K562 (cell line): ENCODE data around the gene GATA6. TPM values are rescaled to one million over a fixed set of nuclear protein-coding genes. Genes with fewer than 3 reads are reported as not detected.

Experiments
- ATAC-seq: fragments of 200-7000 bp; cut with Tn5 transposase; 3 replicates; pipeline ENCODE4 v1.9.1; 2020; ENCODE audit warnings: moderate library complexity
- BruUV-seq: library from RNA; stranded (reverse); fragments of 400-500 nt; replicated peaks from 2 replicates; lab custom pipeline; 2021; lab: Mats Ljungman, UMichigan
- CTCF ChIA-PET: fragments of 300-600 bp; formaldehyde crosslinking; extraction: SDS; loops from one replicate; lab custom pipeline; 2021; ENCODE audit warnings: low intra/inter-chr PET ratio; lab: Yijun Ruan, JAX
- POLR2A ChIA-PET: fragments of 300-600, 350-650 bp; sonication (Branson Sonifier 250); formaldehyde crosslinking; extraction: SDS; loops from one replicate; lab custom pipeline; 2021; ENCODE audit warnings: antibody characterized with exemption, inconsistent platforms; lab: Yijun Ruan, JAX
- DNase-seq, 4 experiments: peaks; one replicate each; pipeline versions ENCODE4 v3.0.0 to v3.0.0-alpha.2; 2011 to 2018; ENCODE audit warnings: low spot score in 3 of 4, mixed read lengths in 3 of 4; ENCODE audit errors: extremely low read depth in 1 of 4
- FAIRE-seq: peaks from 2 replicates; lab custom pipeline; 2011; peaks lifted over from hg19 to GRCh38; lab: Jason Lieb, UNC
- H2AFZ ChIP-seq: 2 replicates; pipeline ENCODE4 v1.6.0; 2011; ENCODE audit warnings: low read depth, low read length, control low read depth, inconsistent platforms
- H3K27ac ChIP-seq: fragments of 200-600 bp; 3 replicates; pipeline ENCODE4 v1.8.0; 2011; ENCODE audit warnings: low read depth, mild to moderate bottlenecking, control low read depth, inconsistent platforms, low read length, moderate library complexity, mixed read lengths; ENCODE audit errors: extremely low read depth
- H3K27me3 ChIP-seq, 2 experiments: fragments of 300-600 bp in 1 of 2; 2 replicates in 1 of 2; 3 replicates in 1 of 2; pipeline versions ENCODE4 v1.6.0 to v1.8.0; 2011; ENCODE audit warnings: inconsistent platforms in 2 of 2, low read length in 2 of 2, mild to moderate bottlenecking in 1 of 2, mixed read lengths in 1 of 2, moderate library complexity in 1 of 2; ENCODE audit not compliant: control insufficient read depth in 2 of 2, insufficient read depth in 2 of 2
- H3K36me3 ChIP-seq: fragments of 300-600 bp; 3 replicates; pipeline ENCODE4 v1.8.0; 2011; ENCODE audit warnings: mild to moderate bottlenecking, low read length, inconsistent platforms; ENCODE audit not compliant: control insufficient read depth, insufficient read depth
- H3K4me1 ChIP-seq, 2 experiments: fragments of 200-600 bp in 1 of 2; replicated peaks in 1 of 2; 2 replicates in 1 of 2; 3 replicates in 1 of 2; pipeline versions ENCODE4 v1.5.1 to v1.8.0; 2011; ENCODE audit warnings: inconsistent platforms in 2 of 2, low read length in 2 of 2, mild to moderate bottlenecking in 1 of 2, mixed read lengths in 1 of 2, moderate library complexity in 1 of 2; ENCODE audit not compliant: control insufficient read depth in 2 of 2, insufficient read depth in 2 of 2
- H3K4me2 ChIP-seq: 2 replicates; pipeline ENCODE4 v1.6.1; 2011; ENCODE audit warnings: low read length, control low read depth, inconsistent platforms, mixed read lengths; ENCODE audit not compliant: insufficient read depth
- H3K4me3 ChIP-seq: fragments of 200-600 bp; sonication (generic), shearing (Covaris generic); 2 replicates; pipeline ENCODE4 v1.5.1; 2016; ENCODE audit warnings: control low read depth, inconsistent platforms
- H3K79me2 ChIP-seq: fragments of 200-600 bp; 3 replicates; pipeline ENCODE4 v1.8.0; 2011; ENCODE audit warnings: low read length, inconsistent platforms; ENCODE audit not compliant: control insufficient read depth, insufficient read depth
- H3K9ac ChIP-seq, 2 experiments: 2 replicates each; pipeline versions ENCODE4 v1.6.0 to v1.6.1; 2011; ENCODE audit warnings: low read depth in 2 of 2, low read length in 2 of 2, control low read depth in 1 of 2, inconsistent platforms in 1 of 2, mild to moderate bottlenecking in 1 of 2, mixed read lengths in 1 of 2; ENCODE audit not compliant: insufficient read depth in 1 of 2
- H3K9me1 ChIP-seq: one replicate; pipeline ENCODE4 v1.6.0; 2011; ENCODE audit warnings: inconsistent platforms, mild to moderate bottlenecking, low read length, moderate library complexity; ENCODE audit not compliant: control insufficient read depth, insufficient read depth
- H3K9me3 ChIP-seq: replicated peaks from 2 replicates; pipeline ENCODE4 v1.5.1; 2011; ENCODE audit warnings: low read depth, low read length, inconsistent platforms; ENCODE audit not compliant: control insufficient read depth, insufficient read depth
- H4K20me1 ChIP-seq: replicated peaks from 2 replicates; pipeline ENCODE4 v1.6.1; 2011; ENCODE audit warnings: low read length, inconsistent platforms, mixed read lengths; ENCODE audit not compliant: control insufficient read depth, insufficient read depth
- CEBPG ChIP-seq, 3 experiments: fragments of 200-800 bp in 1 of 3; sonication (Bioruptor generic) in 1 of 3; sonication (generic) in 1 of 3; formaldehyde crosslinking in 1 of 3; IDR thresholded peaks in 2 of 3; conservative IDR thresholded peaks in 1 of 3; 2 replicates each; pipeline versions ENCODE4 v1.6.1 to v1.8.0; 2016 to 2022; ENCODE audit warnings: missing compliant biosample characterization in 2 of 3, missing genetic modification characterization in 2 of 3, mild to moderate bottlenecking in 1 of 3, missing genetic modification reagents in 1 of 3
- HMG20A ChIP-seq: fragments of 450-650 bp; formaldehyde crosslinking; conservative IDR thresholded peaks from 2 replicates; pipeline ENCODE4 v1.4.0; 2020; ENCODE audit warnings: mild to moderate bottlenecking, mixed read lengths
- L3MBTL2 ChIP-seq: fragments of 450-650 bp; IDR thresholded peaks from 2 replicates; pipeline ENCODE4 v1.6.1; 2016; ENCODE audit warnings: mild to moderate bottlenecking, moderate library complexity
- SAFB ChIP-seq: fragments of 200-400 bp; formaldehyde crosslinking; IDR thresholded peaks from 2 replicates; pipeline ENCODE4 v1.6.1; 2017; ENCODE audit warnings: low read depth, low read length, borderline replicate concordance
- ZNF436 ChIP-seq: fragments of 250-450, 450-650 bp; sonication (Bioruptor Pico); formaldehyde crosslinking; IDR thresholded peaks from 2 replicates; pipeline ENCODE4 v1.7.0; 2020; ENCODE audit warnings: mild to moderate bottlenecking
- ZNF707 ChIP-seq: fragments of 250-450 bp; sonication (Bioruptor Pico); conservative IDR thresholded peaks from 2 replicates; pipeline ENCODE4 v1.8.0; 2022; ENCODE audit warnings: inconsistent platforms, mild to moderate bottlenecking, moderate library complexity
- WGBS: fragments of 100-300 bp; shearing (Covaris generic); methylation state at CpG from one replicate; pipeline ENCODE4 v1.1.6; 2016; ENCODE audit warnings: low coverage, mixed read lengths; ENCODE audit not compliant: insufficient coverage; ENCODE audit errors: missing lambda C conversion rate; 5-methylcytosine and 5-hydroxymethylcytosine counted together
- in situ Hi-C: fragments of 300-500 bp; cut with MboI; formaldehyde crosslinking; loops from 4 replicates; pipeline ENCODE4 v1.15.0; 2018; ENCODE audit warnings: inconsistent platforms, mixed read lengths
- intact Hi-C: fragments of 100-400 bp; cut with micrococcal nuclease; formaldehyde crosslinking; loops from 2 replicates; pipeline ENCODE4 v1.14.2; 2022
- polyA plus RNA-seq, 8 experiments: library from polyadenylated mRNA; depleted of rRNA in 4 of 8; stranded (reverse) in 5 of 8; unstranded in 3 of 8; fragments of >200 nt; fragmentation: Nextera tagmentation in 2 of 8; fragmentation: Illumina TruSeq in 1 of 8; extraction: Ambion mirVana in 2 of 8; extraction: Trizol in 1 of 8; gene quantifications; 2 replicates each; pipeline versions ENCODE4 v1.2.1 to v1.2.3, GENCODE V29; 2011 to 2014; ENCODE audit warnings: inconsistent platforms in 1 of 8, missing spikeins in 1 of 8
- total RNA-seq, 7 experiments: library from RNA; depleted of rRNA in 6 of 7; stranded (reverse); fragments of >200 nt in 6 of 7; fragmentation: Illumina TruSeq in 2 of 7; extraction: Trizol in 2 of 7; gene quantifications; 2 replicates each; pipeline versions ENCODE4 v1.2.1 to v1.2.3, GENCODE V29; 2011 to 2021; ENCODE audit warnings: low replicate concordance in 1 of 7
- TF ChIP-seq, protein P1 (sequence below): sonication (generic); formaldehyde crosslinking; IDR thresholded peaks from 2 replicates; pipeline ENCODE4 v1.8.0; 2022; ENCODE audit warnings: missing genetic modification reagents, mild to moderate bottlenecking, borderline replicate concordance
- TF ChIP-seq, protein P2 (sequence below), 2 experiments: fragments of 450-650 bp in 1 of 2; sonication (generic) in 1 of 2; formaldehyde crosslinking in 1 of 2; IDR thresholded peaks in 1 of 2; conservative IDR thresholded peaks in 1 of 2; 2 replicates each; pipeline versions ENCODE4 v1.6.1 to v1.8.1; 2016 to 2023; ENCODE audit warnings: mild to moderate bottlenecking in 2 of 2, moderate library complexity in 2 of 2, inconsistent platforms in 1 of 2, missing genetic modification reagents in 1 of 2
- TF ChIP-seq, protein P3 (sequence below), 2 experiments: IDR thresholded peaks in 1 of 2; conservative IDR thresholded peaks in 1 of 2; 2 replicates each; pipeline ENCODE4 v1.6.1; 2016; ENCODE audit warnings: low read depth in 2 of 2, mild to moderate bottlenecking in 1 of 2, missing compliant biosample characterization in 1 of 2, missing genetic modification characterization in 1 of 2, moderate library complexity in 1 of 2

The GATA6 gene
- total and polyA plus RNA-seq, 9 of the 15 experiments (the other 6 are each of a cell fraction or from before 2014, with no cell fraction given), result 0.01 to 0.24 (median 0.16) TPM; not detected in 5

DNA sequence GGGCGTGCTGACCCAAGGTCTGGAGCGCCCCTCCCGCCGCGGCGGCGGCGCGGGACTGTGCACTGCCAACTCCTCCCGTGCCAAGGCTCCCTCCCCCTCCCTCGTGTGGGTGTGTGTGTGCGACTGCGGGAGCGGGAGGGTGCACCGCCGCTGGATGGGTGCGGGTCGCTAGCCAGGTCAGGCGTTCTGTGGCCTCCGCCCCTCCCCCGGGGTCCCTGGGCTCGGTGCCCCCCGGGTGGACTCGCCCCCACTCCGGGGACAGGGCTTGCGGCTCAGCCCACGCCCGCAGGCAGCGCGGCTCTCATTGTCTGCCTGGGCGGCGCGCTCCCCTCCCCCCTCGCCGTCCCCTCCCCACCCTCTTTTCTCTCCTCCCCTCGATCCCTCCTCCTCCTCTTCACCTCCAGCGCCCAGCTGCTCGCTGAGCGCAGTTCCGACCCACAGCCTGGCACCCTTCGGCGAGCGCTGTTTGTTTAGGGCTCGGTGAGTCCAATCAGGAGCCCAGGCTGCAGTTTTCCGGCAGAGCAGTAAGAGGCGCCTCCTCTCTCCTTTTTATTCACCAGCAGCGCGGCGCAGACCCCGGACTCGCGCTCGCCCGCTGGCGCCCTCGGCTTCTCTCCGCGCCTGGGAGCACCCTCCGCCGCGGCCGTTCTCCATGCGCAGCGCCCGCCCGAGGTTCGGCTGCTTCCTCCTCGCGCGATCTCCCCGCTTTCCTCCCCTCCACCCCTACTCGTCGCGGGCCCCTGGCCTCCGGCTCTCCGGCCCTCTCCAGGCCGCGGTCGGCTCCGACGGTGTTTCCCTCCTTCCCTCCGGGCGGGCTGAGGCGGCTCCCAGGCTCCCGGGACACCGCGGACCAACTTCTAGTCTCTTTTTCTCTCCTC lies at the start of gene GATA6 (continued):
- TF ChIP-seq, protein P1, sequence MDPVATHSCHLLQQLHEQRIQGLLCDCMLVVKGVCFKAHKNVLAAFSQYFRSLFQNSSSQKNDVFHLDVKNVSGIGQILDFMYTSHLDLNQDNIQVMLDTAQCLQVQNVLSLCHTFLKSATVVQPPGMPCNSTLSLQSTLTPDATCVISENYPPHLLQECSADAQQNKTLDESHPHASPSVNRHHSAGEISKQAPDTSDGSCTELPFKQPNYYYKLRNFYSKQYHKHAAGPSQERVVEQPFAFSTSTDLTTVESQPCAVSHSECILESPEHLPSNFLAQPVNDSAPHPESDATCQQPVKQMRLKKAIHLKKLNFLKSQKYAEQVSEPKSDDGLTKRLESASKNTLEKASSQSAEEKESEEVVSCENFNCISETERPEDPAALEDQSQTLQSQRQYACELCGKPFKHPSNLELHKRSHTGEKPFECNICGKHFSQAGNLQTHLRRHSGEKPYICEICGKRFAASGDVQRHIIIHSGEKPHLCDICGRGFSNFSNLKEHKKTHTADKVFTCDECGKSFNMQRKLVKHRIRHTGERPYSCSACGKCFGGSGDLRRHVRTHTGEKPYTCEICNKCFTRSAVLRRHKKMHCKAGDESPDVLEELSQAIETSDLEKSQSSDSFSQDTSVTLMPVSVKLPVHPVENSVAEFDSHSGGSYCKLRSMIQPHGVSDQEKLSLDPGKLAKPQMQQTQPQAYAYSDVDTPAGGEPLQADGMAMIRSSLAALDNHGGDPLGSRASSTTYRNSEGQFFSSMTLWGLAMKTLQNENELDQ (CRISPR knock-in tag), result no peak
- TF ChIP-seq L3MBTL2, result peak; percentile 75

GRCh38 chr18:22124970-22125369 lies 44.4 kb upstream of the GATA6 start:
- ChIA-PET POLR2A (interaction anchor here (0.7 to 1.3 kb wide), 2 partner anchors 11 to 192 kb away, joined by 4 to 7 read pairs; no protein-coding TSS in a partner anchor), CTCF (no interaction called here)
- no peak overlapping the region for H3K9ac ChIP-seq
- H3K79me2 ChIP-seq, result no peaks in the 10 kb centered on the region
- 0% methylated on average over 1 of the region's 1 CpG for WGBS
- no peaks in the 10 kb centered on the region for H4K20me1 ChIP-seq
- H3K9me3 ChIP-seq, result no peaks in the 10 kb centered on the region
- DNase-seq (no peak), ATAC-seq (no peak), FAIRE-seq (no peak)
- H3K9me1 ChIP-seq, result no peaks in the 10 kb centered on the region
- H3K27ac ChIP-seq, result no peak overlapping the region
- no peak overlapping the region for H3K4me2 ChIP-seq
- H3K27me3 ChIP-seq, result peaks cover 2 to 6% of the 10 kb centered on the region in 2 experiments; a peak in 2 of 5 replicates
- no peak overlapping the region for H3K4me3 ChIP-seq
- no peak overlapping the region for H2AFZ ChIP-seq
- in situ Hi-C loops, result no loop called here
- H3K4me1 ChIP-seq, result no peaks in the 10 kb centered on the region
- intact Hi-C loops, result no loop called here
- H3K36me3 ChIP-seq, result no peaks in the 10 kb centered on the region
- no TSS peak for BruUV-seq
- TF ChIP-seq, protein P2, sequence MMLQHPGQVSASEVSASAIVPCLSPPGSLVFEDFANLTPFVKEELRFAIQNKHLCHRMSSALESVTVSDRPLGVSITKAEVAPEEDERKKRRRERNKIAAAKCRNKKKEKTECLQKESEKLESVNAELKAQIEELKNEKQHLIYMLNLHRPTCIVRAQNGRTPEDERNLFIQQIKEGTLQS (IDR thresholded peaks at IDR 0.05), result peak; percentile 73
- TF ChIP-seq, protein P2 (CRISPR knock-in tag; conservative IDR thresholded peaks at IDR 0.05), result no peak
- TF ChIP-seq ZNF707 (CRISPR knock-in tag) (no peak), ZNF436 (no peak), CEBPG (CRISPR knock-in tag; IDR thresholded peaks at IDR 0.05) (no peak), CEBPG (tag; conservative IDR thresholded peaks at IDR 0.05 in 1 of 2, IDR thresholded peaks at IDR 0.05 in 1 of 2) (peak; percentile 65 to 93), HMG20A (CRISPR knock-in tag) (no peak), SAFB (no peak)
- TF ChIP-seq, protein P3, sequence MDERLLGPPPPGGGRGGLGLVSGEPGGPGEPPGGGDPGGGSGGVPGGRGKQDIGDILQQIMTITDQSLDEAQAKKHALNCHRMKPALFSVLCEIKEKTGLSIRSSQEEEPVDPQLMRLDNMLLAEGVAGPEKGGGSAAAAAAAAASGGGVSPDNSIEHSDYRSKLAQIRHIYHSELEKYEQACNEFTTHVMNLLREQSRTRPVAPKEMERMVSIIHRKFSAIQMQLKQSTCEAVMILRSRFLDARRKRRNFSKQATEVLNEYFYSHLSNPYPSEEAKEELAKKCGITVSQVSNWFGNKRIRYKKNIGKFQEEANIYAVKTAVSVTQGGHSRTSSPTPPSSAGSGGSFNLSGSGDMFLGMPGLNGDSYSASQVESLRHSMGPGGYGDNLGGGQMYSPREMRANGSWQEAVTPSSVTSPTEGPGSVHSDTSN (CRISPR knock-in tag; IDR thresholded peaks at IDR 0.05; ENCODE audit: low read depth), result no peak
- TF ChIP-seq, protein P3 (tag; conservative IDR thresholded peaks at IDR 0.05; ENCODE audit: low read depth), result no peak
